Measurements from ENCODE around the gene LARGE1.

GRCh38 chr22:33902073-33902472 is 18.2 kb downstream of the LARGE1 start:
- no peak for TF ChIP-seq CTCF (IDR thresholded peaks at IDR 0.05; ENCODE audit: borderline replicate concordance, extremely low read depth, low read length, poor library complexity, severe bottlenecking)
- no peak for TF ChIP-seq EZH2 (IDR thresholded peaks at IDR 0.05; ENCODE audit: borderline replicate concordance, low read depth, low read length, severe bottlenecking)

All from DND-41 (cell line).